Heart left ventricle (tissue), 13 donors: Measurements from ENCODE around the gene MYH10.

Experiments
- CTCF ChIP-seq, 12 donors: fragments of 200-600 bp; sonication (generic) in 4 of 12; IDR thresholded peaks; one replicate each; pipeline versions ENCODE4 v1.5.0 to v1.8.0; 2018 to 2022; ENCODE audit warnings: antibody characterized with exemption in 12 of 12, mild to moderate bottlenecking in 5 of 12
- POLR2A ChIP-seq, 2 donors: fragments of 450-650 bp; IDR thresholded peaks; one replicate each; pipeline ENCODE4 v1.6.1; 2017; ENCODE audit warnings: antibody characterized with exemption in 2 of 2, mild to moderate bottlenecking in 2 of 2, moderate library complexity in 2 of 2
- donor health status: ischemic (EF 13 %, LVEDD 7.1; RV severe dilation, severe dysfunction).
- donor health status: DM: no; HTN: yes; CAD: no.
- donor health status: DM: no; HTN: no; CAD: no.
- donor health status: ischemic (EF 25% LVEDD 6.9; RV normal size, moderate dysfunction).
- donor health status: ischemic (EF 25% LVEDD 5.7; RV mildly dilated, moderate dysfunction).
- donor health status: ischemic (EF 35%, LVEDD 5.7; RV mildly dilated, moderate dysfunction).
- donor health status: nonischemic (EF 11% LVEDD 7.7; RV severe dilation, severe dysfunction).
- donor health status: DM: yes; HTN: yes; CAD: no.
- donor health status: PGD.
- donor health status: ischemic (EF 29% LVEDD 5.4; RV normal size, mild dysfunction).
- donor health status: nonischemic (EF 23%, LVEDD 6.1; RV moderate dilation, normal function).

GRCh38 chr17:8453326-8453725 lies 177.2 kb downstream of the MYH10 start:
- no peak for TF ChIP-seq CTCF (IDR thresholded peaks at IDR 0.05)
- no peak for TF ChIP-seq POLR2A (IDR thresholded peaks at IDR 0.05)
